A673 (cell line): ENCODE data around the gene COPRS. TPM values are rescaled to one million over a fixed set of nuclear protein-coding genes. Genes with fewer than 3 reads are reported as not detected.

Source experiments
- BruUV-seq: library from RNA; stranded (reverse); fragments of 400-500 nt; replicated peaks from 2 replicates; lab custom pipeline; 2021; lab: Mats Ljungman, UMichigan
- CTCF ChIA-PET: fragments of 300-600 bp; sonication (Branson Sonifier 250); formaldehyde crosslinking; loops from one replicate; lab custom pipeline; 2022; ENCODE audit warnings: antibody characterized with exemption; lab: Charles Lee
- POLR2A ChIA-PET: fragments of 300-600 bp; sonication (Branson Sonifier 250); formaldehyde crosslinking; loops from one replicate; lab custom pipeline; 2022; ENCODE audit warnings: antibody characterized with exemption; ENCODE audit not compliant: low non-redundant PET; lab: Charles Lee
- DNase-seq: peaks from one replicate; pipeline ENCODE4 v3.0.0-alpha.2; 2015; ENCODE audit warnings: low spot score
- H3K27ac ChIP-seq: fragments of 200-600 bp; sonication (generic); 2 replicates; pipeline ENCODE4 v1.5.1; 2016; ENCODE audit warnings: mixed run types, low read depth, mild to moderate bottlenecking, mixed read lengths, antibody characterized with exemption, low read length; ENCODE audit not compliant: poor library complexity, severe bottlenecking
- H3K27me3 ChIP-seq: fragments of 200-600 bp; sonication (generic); replicated peaks from 2 replicates; pipeline ENCODE4 v1.6.1; 2017; ENCODE audit warnings: mixed run types, low read depth, mild to moderate bottlenecking, mixed read lengths, antibody characterized with exemption, low read length; ENCODE audit not compliant: insufficient read depth, poor library complexity
- H3K36me3 ChIP-seq: fragments of 200-600 bp; sonication (generic); 2 replicates; pipeline ENCODE4 v1.6.1; 2016; ENCODE audit warnings: mixed run types, mild to moderate bottlenecking, mixed read lengths, antibody characterized with exemption, low read length; ENCODE audit not compliant: insufficient read depth, poor library complexity, severe bottlenecking
- H3K4me1 ChIP-seq: fragments of 200-600 bp; sonication (generic); 2 replicates; pipeline ENCODE4 v1.6.1; 2017; ENCODE audit warnings: mixed run types, mild to moderate bottlenecking, mixed read lengths, antibody characterized with exemption, low read length; ENCODE audit not compliant: insufficient read depth, poor library complexity, severe bottlenecking
- H3K4me3 ChIP-seq: fragments of 200-600 bp; sonication (generic); 2 replicates; pipeline ENCODE4 v1.5.1; 2016; ENCODE audit warnings: low read depth, mixed run types, mild to moderate bottlenecking, mixed read lengths, low read length; ENCODE audit not compliant: poor library complexity, severe bottlenecking
- H3K9me3 ChIP-seq: fragments of 200-600 bp; sonication (generic); 2 replicates; pipeline ENCODE4 v1.6.1; 2016; ENCODE audit warnings: mixed run types, low read depth, mild to moderate bottlenecking, mixed read lengths, antibody characterized with exemption, low read length; ENCODE audit not compliant: poor library complexity, severe bottlenecking
- CTCF ChIP-seq: fragments of 300-800, 200-600 bp; sonication (generic); conservative IDR thresholded peaks from 2 replicates; pipeline ENCODE4 v1.5.1; 2017; ENCODE audit warnings: low read depth, mild to moderate bottlenecking, antibody characterized with exemption, low read length, moderate library complexity, mixed read lengths
- EZH2 ChIP-seq: fragments of 200-600 bp; sonication (generic); IDR thresholded peaks from 2 replicates; pipeline ENCODE4 v1.6.1; 2017; ENCODE audit warnings: borderline replicate concordance, low read depth, mild to moderate bottlenecking, mixed read lengths, antibody characterized with exemption, low read length; ENCODE audit not compliant: poor library complexity, severe bottlenecking
- intact Hi-C: fragments of 100-400 bp; cut with micrococcal nuclease; formaldehyde crosslinking; loops from one replicate; pipeline ENCODE4 v1.10.0; 2022; ENCODE audit not compliant: unreplicated experiment
- total RNA-seq: library from RNA; stranded (reverse); gene quantifications from 2 replicates; pipeline ENCODE4 v1.2.3, GENCODE V29; 2021

The COPRS gene
- total RNA-seq, 1 experiment from 2014 or later, result 33.3 TPM

- TF ChIP-seq CTCF (no peak), EZH2 (no peak)
- Histone ChIP-seq H3K36me3 (no peaks in the 10 kb centered on the region), H3K27ac (no peak overlapping the region), H3K4me3 (no peak overlapping the region), H3K4me1 (no peaks in the 10 kb centered on the region), H3K27me3 (no peaks in the 10 kb centered on the region), H3K9me3 (no peaks in the 10 kb centered on the region)
- intact Hi-C loops, result no loop called here
- POLR2A ChIA-PET, result no interaction called here
- CTCF ChIA-PET, result no interaction called here
- BruUV-seq, result no TSS peak
- no peak for DNase-seq
Measured at GRCh38 chr17:31806921-31807320, 52.1 kb downstream of the COPRS start.

- H3K4me3 ChIP-seq, result no peak overlapping the region
- no peak for DNase-seq
- TF ChIP-seq EZH2, result no peak
- TF ChIP-seq CTCF, result no peak
- no peaks in the 10 kb centered on the region for H3K36me3 ChIP-seq
- ChIA-PET CTCF (no interaction called here), POLR2A (no interaction called here)
- BruUV-seq, result no TSS peak
- no peaks in the 10 kb centered on the region for H3K4me1 ChIP-seq
- intact Hi-C loops, result no loop called here
- H3K9me3 ChIP-seq, result no peaks in the 10 kb centered on the region
- no peak overlapping the region for H3K27ac ChIP-seq
- H3K27me3 ChIP-seq, result no peaks in the 10 kb centered on the region
Measured at GRCh38 chr17:31803494-31804213, 55.4 kb downstream of the COPRS start.

- ChIA-PET CTCF (no interaction called here), POLR2A (no interaction called here)
- no TSS peak for BruUV-seq
Measured at GRCh38 chr17:31802502-31802901, 56.5 kb downstream of the COPRS start.

More at GRCh38 chr17:31802502-31802901, 56.5 kb downstream of the COPRS start:
- no peaks in the 10 kb centered on the region for H3K4me1 ChIP-seq
- no peak overlapping the region for H3K4me3 ChIP-seq
- TF ChIP-seq EZH2 (no peak), CTCF (no peak)
- no peaks in the 10 kb centered on the region for H3K9me3 ChIP-seq
- H3K27ac ChIP-seq, result no peak overlapping the region
- peak; percentile 1 for DNase-seq
- no peaks in the 10 kb centered on the region for H3K36me3 ChIP-seq
- no peaks in the 10 kb centered on the region for H3K27me3 ChIP-seq
- intact Hi-C loops, result no loop called here

Other genes starting within 250 kb of the COPRS start
- gene UTP6, start 42.5 kb upstream of the COPRS start, total RNA-seq, result 57.3 and 64.4 TPM in 2 replicates
- gene SUZ12, start 77.8 kb upstream of the COPRS start, total RNA-seq, result 29.9 and 31.5 TPM in 2 replicates
- 14.2 and 21.2 TPM in 2 replicates for gene LRRC37B, start 148.1 kb upstream of the COPRS start, total RNA-seq